ENCODE data around the gene GPR153. TPM values are rescaled to one million over a fixed set of nuclear protein-coding genes. Genes with fewer than 3 reads are reported as not detected.

GPR153 gene
- total RNA-seq, 1 donor from 2014 or later, result 6.5 TPM

GRCh38 chr1:6209661-6210580 lies 51.0 kb downstream of the GPR153 start:
- Mint-ChIP-seq H3K4me1 (ENCODE audit: low read depth) (peaks cover 2% of the 10 kb centered on the region), H3K27ac (no peak overlapping the region), H3K9me3 (ENCODE audit: low read depth) (no peaks in the 10 kb centered on the region), H3K4me3 (ENCODE audit: low read depth) (peak overlapping the region; percentile 35), H3K36me3 (ENCODE audit: insufficient read depth) (peaks cover 6% of the 10 kb centered on the region), H3K27me3 (peaks cover 6% of the 10 kb centered on the region)
- TF ChIP-seq CTCF (IDR thresholded peaks at IDR 0.05; ENCODE audit: unreplicated experiment), result no peak
- DNase-seq (ENCODE audit: low spot score, unreplicated experiment), result no peak

GRCh38 chr1:6208723-6209660 lies 51.9 kb downstream of the GPR153 start:
- Mint-ChIP-seq H3K4me3 (ENCODE audit: low read depth) (peak overlapping the region; percentile 51), H3K36me3 (ENCODE audit: insufficient read depth) (peaks cover 4% of the 10 kb centered on the region), H3K27ac (no peak overlapping the region), H3K27me3 (peaks cover 6% of the 10 kb centered on the region), H3K4me1 (ENCODE audit: low read depth) (peaks cover 2% of the 10 kb centered on the region), H3K9me3 (ENCODE audit: low read depth) (no peaks in the 10 kb centered on the region)
- DNase-seq (ENCODE audit: low spot score, unreplicated experiment), result peak; percentile 43
- peak; percentile 55 for TF ChIP-seq CTCF (IDR thresholded peaks at IDR 0.05; ENCODE audit: unreplicated experiment)

- H3K4me3 Mint-ChIP-seq (ENCODE audit: low read depth), result peak overlapping the region; percentile 38
Measured at GRCh38 chr1:6207921-6208320, 53.0 kb downstream of the GPR153 start.

GRCh38 chr1:6207075-6207885 lies 53.6 kb downstream of the GPR153 start:
- Mint-ChIP-seq H3K4me3 (ENCODE audit: low read depth) (peak overlapping the region; percentile 62), H3K9me3 (ENCODE audit: low read depth) (no peaks in the 10 kb centered on the region), H3K27me3 (peaks cover 6% of the 10 kb centered on the region), H3K27ac (no peak overlapping the region), H3K36me3 (ENCODE audit: insufficient read depth) (peaks cover 1% of the 10 kb centered on the region), H3K4me1 (ENCODE audit: low read depth) (peaks cover 2% of the 10 kb centered on the region)
- no peak for TF ChIP-seq CTCF (IDR thresholded peaks at IDR 0.05; ENCODE audit: unreplicated experiment)
- DNase-seq (ENCODE audit: low spot score, unreplicated experiment), result no peak

More at GRCh38 chr1:6207921-6208320, 53.0 kb downstream of the GPR153 start:
- H3K27me3 Mint-ChIP-seq, result peaks cover 6% of the 10 kb centered on the region
- H3K9me3 Mint-ChIP-seq (ENCODE audit: low read depth), result no peaks in the 10 kb centered on the region
- H3K4me1 Mint-ChIP-seq (ENCODE audit: low read depth), result peaks cover 2% of the 10 kb centered on the region
- H3K27ac Mint-ChIP-seq, result no peak overlapping the region
- no peak for DNase-seq (ENCODE audit: low spot score, unreplicated experiment)
- peaks cover 4% of the 10 kb centered on the region for H3K36me3 Mint-ChIP-seq (ENCODE audit: insufficient read depth)
- TF ChIP-seq CTCF (IDR thresholded peaks at IDR 0.05; ENCODE audit: unreplicated experiment), result no peak

Measured in progenitor cell of endocrine pancreas (in vitro differentiated cells).